A673 (cell line): ENCODE data around the gene POMT2. TPM values are rescaled to one million over a fixed set of nuclear protein-coding genes. Genes with fewer than 3 reads are reported as not detected.

Source experiments
- BruUV-seq: library from RNA; stranded (reverse); fragments of 400-500 nt; replicated peaks from 2 replicates; lab custom pipeline; 2021; lab: Mats Ljungman, UMichigan
- CTCF ChIA-PET: fragments of 300-600 bp; sonication (Branson Sonifier 250); formaldehyde crosslinking; loops from one replicate; lab custom pipeline; 2022; ENCODE audit warnings: antibody characterized with exemption; lab: Charles Lee
- POLR2A ChIA-PET: fragments of 300-600 bp; sonication (Branson Sonifier 250); formaldehyde crosslinking; loops from one replicate; lab custom pipeline; 2022; ENCODE audit warnings: antibody characterized with exemption; ENCODE audit not compliant: low non-redundant PET; lab: Charles Lee
- DNase-seq: peaks from one replicate; pipeline ENCODE4 v3.0.0-alpha.2; 2015; ENCODE audit warnings: low spot score
- H3K27ac ChIP-seq: fragments of 200-600 bp; sonication (generic); 2 replicates; pipeline ENCODE4 v1.5.1; 2016; ENCODE audit warnings: mixed run types, low read depth, mild to moderate bottlenecking, mixed read lengths, antibody characterized with exemption, low read length; ENCODE audit not compliant: poor library complexity, severe bottlenecking
- H3K27me3 ChIP-seq: fragments of 200-600 bp; sonication (generic); replicated peaks from 2 replicates; pipeline ENCODE4 v1.6.1; 2017; ENCODE audit warnings: mixed run types, low read depth, mild to moderate bottlenecking, mixed read lengths, antibody characterized with exemption, low read length; ENCODE audit not compliant: insufficient read depth, poor library complexity
- H3K36me3 ChIP-seq: fragments of 200-600 bp; sonication (generic); 2 replicates; pipeline ENCODE4 v1.6.1; 2016; ENCODE audit warnings: mixed run types, mild to moderate bottlenecking, mixed read lengths, antibody characterized with exemption, low read length; ENCODE audit not compliant: insufficient read depth, poor library complexity, severe bottlenecking
- H3K4me1 ChIP-seq: fragments of 200-600 bp; sonication (generic); 2 replicates; pipeline ENCODE4 v1.6.1; 2017; ENCODE audit warnings: mixed run types, mild to moderate bottlenecking, mixed read lengths, antibody characterized with exemption, low read length; ENCODE audit not compliant: insufficient read depth, poor library complexity, severe bottlenecking
- H3K4me3 ChIP-seq: fragments of 200-600 bp; sonication (generic); 2 replicates; pipeline ENCODE4 v1.5.1; 2016; ENCODE audit warnings: low read depth, mixed run types, mild to moderate bottlenecking, mixed read lengths, low read length; ENCODE audit not compliant: poor library complexity, severe bottlenecking
- H3K9me3 ChIP-seq: fragments of 200-600 bp; sonication (generic); 2 replicates; pipeline ENCODE4 v1.6.1; 2016; ENCODE audit warnings: mixed run types, low read depth, mild to moderate bottlenecking, mixed read lengths, antibody characterized with exemption, low read length; ENCODE audit not compliant: poor library complexity, severe bottlenecking
- CTCF ChIP-seq: fragments of 300-800, 200-600 bp; sonication (generic); conservative IDR thresholded peaks from 2 replicates; pipeline ENCODE4 v1.5.1; 2017; ENCODE audit warnings: low read depth, mild to moderate bottlenecking, antibody characterized with exemption, low read length, moderate library complexity, mixed read lengths
- EZH2 ChIP-seq: fragments of 200-600 bp; sonication (generic); IDR thresholded peaks from 2 replicates; pipeline ENCODE4 v1.6.1; 2017; ENCODE audit warnings: borderline replicate concordance, low read depth, mild to moderate bottlenecking, mixed read lengths, antibody characterized with exemption, low read length; ENCODE audit not compliant: poor library complexity, severe bottlenecking
- intact Hi-C: fragments of 100-400 bp; cut with micrococcal nuclease; formaldehyde crosslinking; loops from one replicate; pipeline ENCODE4 v1.10.0; 2022; ENCODE audit not compliant: unreplicated experiment
- total RNA-seq: library from RNA; stranded (reverse); gene quantifications from 2 replicates; pipeline ENCODE4 v1.2.3, GENCODE V29; 2021

The POMT2 gene
- total RNA-seq, 1 experiment from 2014 or later = 55.6 TPM

DNA sequence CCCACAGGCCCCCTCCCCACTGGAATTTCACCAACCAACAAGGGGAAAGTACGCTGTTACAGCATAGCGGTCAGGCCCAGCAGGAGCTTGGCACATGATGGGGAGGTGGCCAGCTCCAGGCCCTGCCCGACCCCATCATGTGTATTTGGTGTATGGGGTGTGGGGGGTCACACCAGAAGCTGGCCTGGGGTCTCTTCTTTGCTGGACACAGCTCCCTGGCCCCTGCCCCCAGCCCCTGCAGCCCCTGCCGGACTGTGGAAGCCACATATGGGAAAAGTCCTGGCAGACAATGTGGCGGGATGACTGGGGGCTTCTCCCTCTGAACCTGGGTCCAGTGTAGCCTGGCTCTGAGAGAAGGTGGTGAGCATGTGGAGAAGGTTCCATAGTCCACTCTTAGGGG lies 62.1 kb downstream of the POMT2 start:
- Histone ChIP-seq H3K27ac (no peak overlapping the region), H3K9me3 (no peaks in the 10 kb centered on the region), H3K27me3 (no peaks in the 10 kb centered on the region), H3K36me3 (no peaks in the 10 kb centered on the region), H3K4me3 (no peak overlapping the region), H3K4me1 (no peaks in the 10 kb centered on the region)
- POLR2A ChIA-PET = no interaction called here
- CTCF ChIA-PET = no interaction called here
- TF ChIP-seq CTCF = no peak
- no peak for TF ChIP-seq EZH2
- intact Hi-C loops = no loop called here
- BruUV-seq = no TSS peak
- DNase-seq = no peak

- CTCF ChIA-PET = no interaction called here
- POLR2A ChIA-PET = no interaction called here
These were observed 63.0 kb downstream of the POMT2 start for GRCh38 chr14:77257700-77258099.

DNA sequence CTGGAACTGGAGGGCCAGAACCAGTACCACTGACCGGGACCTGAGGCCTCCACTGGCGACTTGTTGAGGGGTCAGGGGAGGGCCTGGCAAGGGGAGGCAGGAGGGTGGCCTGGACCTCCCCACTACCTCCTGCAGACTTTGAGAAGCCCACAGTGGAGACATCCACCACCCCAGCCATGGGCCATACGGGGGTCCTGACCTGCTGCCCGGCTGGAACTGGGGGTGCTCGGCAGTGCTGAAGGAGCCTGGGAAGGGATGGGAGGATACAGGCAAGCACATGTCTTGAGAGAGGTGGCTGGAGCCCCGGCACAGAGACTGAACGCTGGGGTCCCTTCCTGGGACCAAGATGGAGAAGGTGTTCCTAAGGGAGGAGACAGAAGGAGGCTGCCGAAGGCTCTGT lies 64.0 kb downstream of the POMT2 start:
- DNase-seq = no peak
- intact Hi-C loops = no loop called here
- H3K36me3 ChIP-seq = no peaks in the 10 kb centered on the region
- no peak overlapping the region for H3K4me3 ChIP-seq
- ChIA-PET POLR2A (no interaction called here), CTCF (no interaction called here)
- H3K27me3 ChIP-seq = no peaks in the 10 kb centered on the region
- no peaks in the 10 kb centered on the region for H3K9me3 ChIP-seq
- H3K27ac ChIP-seq = no peak overlapping the region
- no TSS peak for BruUV-seq
- no peak for TF ChIP-seq EZH2
- no peak for TF ChIP-seq CTCF
- H3K4me1 ChIP-seq = no peaks in the 10 kb centered on the region

More at GRCh38 chr14:77257700-77258099, 63.0 kb downstream of the POMT2 start:
- intact Hi-C loops = no loop called here
- TF ChIP-seq CTCF = no peak
- no peak for TF ChIP-seq EZH2
- no peak overlapping the region for H3K4me3 ChIP-seq
- H3K36me3 ChIP-seq = no peaks in the 10 kb centered on the region
- H3K27me3 ChIP-seq = no peaks in the 10 kb centered on the region
- H3K9me3 ChIP-seq = no peaks in the 10 kb centered on the region
- DNase-seq = no peak
- BruUV-seq = no TSS peak
- H3K4me1 ChIP-seq = no peaks in the 10 kb centered on the region
- H3K27ac ChIP-seq = no peak overlapping the region
